Measurements from ENCODE around the gene CCAR1.
"Not testable (repeated sequence)": the region's sequence is repeated elsewhere in the genome, so short reads cannot be mapped to it uniquely, and the experiment has no call there.

CCAR1 gene

GRCh38 chr10:68759967-68760366 is 38.9 kb downstream of the CCAR1 start:
- no peak overlapping the region for H3K9ac ChIP-seq (ENCODE audit: low read depth, low read length)
- H3K4me1 ChIP-seq (ENCODE audit: control insufficient read depth, insufficient read depth, low read length) = no peaks in the 10 kb centered on the region
- H3K36me3 ChIP-seq (ENCODE audit: control insufficient read depth, insufficient read depth, low read length) = peaks cover 53% of the 10 kb centered on the region
- no peaks in the 10 kb centered on the region for H3K9me3 ChIP-seq (ENCODE audit: control insufficient read depth, insufficient read depth, low read length)
- H3K27me3 ChIP-seq (ENCODE audit: control insufficient read depth, insufficient read depth, low read length) = no peaks in the 10 kb centered on the region
- H3K4me3 ChIP-seq (ENCODE audit: low read depth, low read length) = no peak overlapping the region

DNA sequence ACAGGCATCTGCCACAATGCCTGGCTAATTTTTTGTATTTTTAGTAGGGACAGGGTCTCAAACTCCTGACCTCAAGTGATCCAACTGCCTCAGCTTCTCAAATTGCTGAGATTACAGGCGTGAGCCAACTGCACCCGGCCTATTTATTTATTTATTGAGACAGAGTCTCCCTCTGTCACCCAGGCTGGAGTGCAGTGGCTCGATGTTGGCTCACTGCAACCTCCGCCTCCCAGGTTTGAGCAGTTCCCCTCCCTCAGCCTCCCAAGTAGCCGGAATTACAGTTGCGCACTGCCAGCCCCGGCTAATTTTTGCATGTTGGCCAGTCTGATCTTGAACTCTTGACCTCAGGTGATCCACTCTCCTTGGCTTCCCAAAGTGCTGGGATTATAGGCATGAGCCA is 46.4 kb downstream of the CCAR1 start:
- not testable (repeated sequence) for H3K9me3 ChIP-seq (ENCODE audit: control insufficient read depth, insufficient read depth, low read length); H3K9ac ChIP-seq (ENCODE audit: low read depth, low read length); H3K27me3 ChIP-seq (ENCODE audit: control insufficient read depth, insufficient read depth, low read length); H3K4me3 ChIP-seq (ENCODE audit: low read depth, low read length); H3K4me1 ChIP-seq (ENCODE audit: control insufficient read depth, insufficient read depth, low read length)
- peaks cover 42% of the 10 kb centered on the region for H3K36me3 ChIP-seq (ENCODE audit: control insufficient read depth, insufficient read depth, low read length)

- Histone ChIP-seq H3K36me3 (ENCODE audit: control insufficient read depth, insufficient read depth, low read length) (peaks cover 13% of the 10 kb centered on the region), H3K9ac (ENCODE audit: low read depth, low read length) (no peak overlapping the region), H3K27me3 (ENCODE audit: control insufficient read depth, insufficient read depth, low read length) (no peaks in the 10 kb centered on the region), H3K4me1 (ENCODE audit: control insufficient read depth, insufficient read depth, low read length) (no peaks in the 10 kb centered on the region), H3K9me3 (ENCODE audit: control insufficient read depth, insufficient read depth, low read length) (no peaks in the 10 kb centered on the region), H3K4me3 (ENCODE audit: low read depth, low read length) (no peak overlapping the region)
Measured at GRCh38 chr10:68781613-68782574, 60.9 kb downstream of the CCAR1 start.

DNA sequence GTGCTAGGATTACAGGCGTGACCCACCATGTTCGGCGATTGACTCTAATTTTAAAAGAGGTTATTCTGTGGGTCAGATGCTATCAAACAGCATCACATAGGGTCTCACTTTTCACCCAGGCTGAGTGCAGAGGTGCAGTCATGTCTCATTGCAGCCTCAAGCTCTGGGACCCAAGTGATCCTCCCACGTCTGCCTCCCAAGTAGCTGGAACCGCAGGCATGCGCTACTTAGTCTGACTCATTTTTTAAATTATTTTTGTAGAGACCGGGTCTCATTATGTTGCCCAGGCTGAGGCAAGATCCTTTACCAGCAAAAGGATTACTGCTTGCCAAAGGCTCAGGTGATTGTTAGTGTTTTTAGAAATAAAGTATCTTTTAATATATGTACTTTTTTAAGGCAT is 63.4 kb downstream of the CCAR1 start:
- Histone ChIP-seq H3K36me3 (ENCODE audit: control insufficient read depth, insufficient read depth, low read length) (peaks cover 20% of the 10 kb centered on the region), H3K9ac (ENCODE audit: low read depth, low read length) (no peak overlapping the region), H3K27me3 (ENCODE audit: control insufficient read depth, insufficient read depth, low read length) (no peaks in the 10 kb centered on the region), H3K4me1 (ENCODE audit: control insufficient read depth, insufficient read depth, low read length) (no peaks in the 10 kb centered on the region), H3K4me3 (ENCODE audit: low read depth, low read length) (no peak overlapping the region), H3K9me3 (ENCODE audit: control insufficient read depth, insufficient read depth, low read length) (no peaks in the 10 kb centered on the region)

- Histone ChIP-seq H3K27me3 (ENCODE audit: control insufficient read depth, insufficient read depth, low read length) (no peaks in the 10 kb centered on the region), H3K9ac (ENCODE audit: low read depth, low read length) (no peak overlapping the region), H3K4me3 (ENCODE audit: low read depth, low read length) (no peak overlapping the region), H3K36me3 (ENCODE audit: control insufficient read depth, insufficient read depth, low read length) (peaks cover 17% of the 10 kb centered on the region), H3K4me1 (ENCODE audit: control insufficient read depth, insufficient read depth, low read length) (no peaks in the 10 kb centered on the region), H3K9me3 (ENCODE audit: control insufficient read depth, insufficient read depth, low read length) (no peaks in the 10 kb centered on the region)
Measured at GRCh38 chr10:68787813-68788212, 66.8 kb downstream of the CCAR1 start.

GRCh38 chr10:68790476-68790875 is 69.4 kb downstream of the CCAR1 start:
- Histone ChIP-seq H3K9ac (ENCODE audit: low read depth, low read length) (no peak overlapping the region), H3K27me3 (ENCODE audit: control insufficient read depth, insufficient read depth, low read length) (no peaks in the 10 kb centered on the region), H3K4me1 (ENCODE audit: control insufficient read depth, insufficient read depth, low read length) (no peaks in the 10 kb centered on the region), H3K4me3 (ENCODE audit: low read depth, low read length) (no peak overlapping the region), H3K36me3 (ENCODE audit: control insufficient read depth, insufficient read depth, low read length) (peaks cover 17% of the 10 kb centered on the region), H3K9me3 (ENCODE audit: control insufficient read depth, insufficient read depth, low read length) (no peaks in the 10 kb centered on the region)

- Histone ChIP-seq H3K36me3 (ENCODE audit: control insufficient read depth, insufficient read depth, low read length) (peaks cover 17% of the 10 kb centered on the region), H3K27me3 (ENCODE audit: control insufficient read depth, insufficient read depth, low read length) (no peaks in the 10 kb centered on the region), H3K4me3 (ENCODE audit: low read depth, low read length) (no peak overlapping the region), H3K9me3 (ENCODE audit: control insufficient read depth, insufficient read depth, low read length) (no peaks in the 10 kb centered on the region), H3K9ac (ENCODE audit: low read depth, low read length) (no peak overlapping the region), H3K4me1 (ENCODE audit: control insufficient read depth, insufficient read depth, low read length) (no peaks in the 10 kb centered on the region)
Measured at GRCh38 chr10:68792115-68792514, 71.1 kb downstream of the CCAR1 start.

- Histone ChIP-seq H3K4me3 (ENCODE audit: low read depth, low read length) (no peak overlapping the region), H3K9me3 (ENCODE audit: control insufficient read depth, insufficient read depth, low read length) (no peaks in the 10 kb centered on the region), H3K27me3 (ENCODE audit: control insufficient read depth, insufficient read depth, low read length) (no peaks in the 10 kb centered on the region), H3K36me3 (ENCODE audit: control insufficient read depth, insufficient read depth, low read length) (no peaks in the 10 kb centered on the region), H3K9ac (ENCODE audit: low read depth, low read length) (no peak overlapping the region), H3K4me1 (ENCODE audit: control insufficient read depth, insufficient read depth, low read length) (no peaks in the 10 kb centered on the region)
Measured at GRCh38 chr10:68795886-68796532, 75.0 kb downstream of the CCAR1 start.

DNA sequence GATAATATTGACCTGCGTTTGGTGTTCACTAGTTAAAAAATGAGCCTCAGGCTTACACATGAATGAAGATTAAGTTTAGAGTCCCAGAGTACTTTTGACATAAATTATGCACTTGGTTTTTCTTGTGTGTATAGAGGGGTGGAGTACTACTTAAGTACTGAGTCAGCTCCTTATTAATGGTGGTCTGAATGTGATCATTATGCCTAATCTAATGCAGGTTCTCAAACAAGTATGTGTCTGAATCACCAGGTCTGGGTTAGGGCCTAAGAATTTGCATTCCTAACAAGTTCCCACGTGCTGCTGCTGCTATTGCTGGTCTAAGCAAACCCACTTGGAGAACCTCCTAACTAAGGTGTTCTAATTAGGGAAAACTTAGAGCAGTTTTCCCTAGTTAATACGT is 75.6 kb downstream of the CCAR1 start:
- Histone ChIP-seq H3K36me3 (ENCODE audit: control insufficient read depth, insufficient read depth, low read length) (no peaks in the 10 kb centered on the region), H3K9ac (ENCODE audit: low read depth, low read length) (no peak overlapping the region), H3K9me3 (ENCODE audit: control insufficient read depth, insufficient read depth, low read length) (no peaks in the 10 kb centered on the region), H3K27me3 (ENCODE audit: control insufficient read depth, insufficient read depth, low read length) (no peaks in the 10 kb centered on the region), H3K4me1 (ENCODE audit: control insufficient read depth, insufficient read depth, low read length) (no peaks in the 10 kb centered on the region), H3K4me3 (ENCODE audit: low read depth, low read length) (no peak overlapping the region)

DNA sequence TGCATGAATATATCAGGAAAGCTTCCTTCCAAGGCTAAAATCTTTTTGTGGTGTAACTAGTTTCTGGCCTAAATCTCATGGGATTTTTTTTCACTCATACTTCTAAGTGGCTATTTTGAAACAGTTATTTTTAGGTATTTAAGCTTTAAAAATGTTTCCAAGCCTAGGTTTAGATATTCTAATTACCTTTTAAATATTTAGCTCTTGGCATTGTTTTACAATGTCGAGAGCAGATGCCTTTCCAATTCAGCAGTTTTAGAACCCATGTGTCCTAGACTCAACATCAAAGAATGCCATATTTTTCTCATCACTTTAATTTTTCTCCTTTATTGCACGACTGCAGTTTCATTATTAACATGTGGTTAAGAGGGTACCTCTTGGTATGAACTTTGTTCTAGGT is 79.2 kb downstream of the CCAR1 start:
- Histone ChIP-seq H3K9ac (ENCODE audit: low read depth, low read length) (no peak overlapping the region), H3K36me3 (ENCODE audit: control insufficient read depth, insufficient read depth, low read length) (no peaks in the 10 kb centered on the region), H3K4me3 (ENCODE audit: low read depth, low read length) (no peak overlapping the region), H3K4me1 (ENCODE audit: control insufficient read depth, insufficient read depth, low read length) (no peaks in the 10 kb centered on the region), H3K9me3 (ENCODE audit: control insufficient read depth, insufficient read depth, low read length) (no peaks in the 10 kb centered on the region), H3K27me3 (ENCODE audit: control insufficient read depth, insufficient read depth, low read length) (no peaks in the 10 kb centered on the region)

DNA sequence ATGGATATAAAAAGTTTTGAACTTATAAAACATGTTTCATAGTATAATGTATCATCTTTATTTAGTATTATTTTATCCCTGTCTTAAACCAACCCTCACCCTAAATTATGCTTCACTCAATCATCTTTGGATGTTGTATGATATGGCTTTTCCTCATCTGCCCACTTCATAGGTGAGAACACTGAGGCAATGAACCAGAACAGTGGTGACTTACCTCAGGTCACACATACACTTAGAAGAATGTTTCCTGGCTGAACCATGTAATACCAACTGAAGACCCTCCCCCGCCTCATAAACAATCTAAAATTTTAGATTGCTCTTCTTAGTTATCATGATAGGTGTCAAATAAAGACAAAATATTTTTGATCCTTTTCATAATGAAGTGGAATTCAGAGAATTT is 83.7 kb downstream of the CCAR1 start:
- H3K27me3 ChIP-seq (ENCODE audit: control insufficient read depth, insufficient read depth, low read length) = no peaks in the 10 kb centered on the region
- H3K9me3 ChIP-seq (ENCODE audit: control insufficient read depth, insufficient read depth, low read length) = no peaks in the 10 kb centered on the region
- H3K4me1 ChIP-seq (ENCODE audit: control insufficient read depth, insufficient read depth, low read length) = no peaks in the 10 kb centered on the region
- no peak overlapping the region for H3K9ac ChIP-seq (ENCODE audit: low read depth, low read length)
- no peaks in the 10 kb centered on the region for H3K36me3 ChIP-seq (ENCODE audit: control insufficient read depth, insufficient read depth, low read length)
- no peak overlapping the region for H3K4me3 ChIP-seq (ENCODE audit: low read depth, low read length)

- not testable (repeated sequence) for H3K27me3 ChIP-seq (ENCODE audit: control insufficient read depth, insufficient read depth, low read length); H3K9ac ChIP-seq (ENCODE audit: low read depth, low read length); H3K4me3 ChIP-seq (ENCODE audit: low read depth, low read length); H3K4me1 ChIP-seq (ENCODE audit: control insufficient read depth, insufficient read depth, low read length); H3K9me3 ChIP-seq (ENCODE audit: control insufficient read depth, insufficient read depth, low read length); H3K36me3 ChIP-seq (ENCODE audit: control insufficient read depth, insufficient read depth, low read length)
Measured at GRCh38 chr10:68810830-68811229, 89.8 kb downstream of the CCAR1 start.
